Gastroesophageal sphincter (tissue), 4 donors: ENCODE measurements around the gene FAAP20. TPM values are rescaled to one million over a fixed set of nuclear protein-coding genes. Genes with fewer than 3 reads are reported as not detected.

Experiments used
- ATAC-seq: fragments of 150-250 bp; one replicate; pipeline ENCODE4 v1.9.1; 2016; ENCODE audit warnings: mild to moderate bottlenecking, moderate library complexity
- H3K27ac ChIP-seq, 4 donors: fragments of 200-600 bp; sonication (generic) in 3 of 4; 1 replicate in 3 of 4; 2 replicates in 1 of 4; pipeline ENCODE4 v1.5.1; 2016 to 2019
- H3K27me3 ChIP-seq: fragments of 200-600 bp; sonication (generic); one replicate; pipeline ENCODE4 v1.5.1; 2019
- H3K36me3 ChIP-seq, 2 donors: fragments of 200-600 bp; sonication (generic); one replicate each; pipeline ENCODE4 v1.5.1; 2019; ENCODE audit warnings: control low read depth in 1 of 2
- H3K4me1 ChIP-seq, 3 donors: fragments of 200-600 bp; sonication (generic); 1 replicate in 2 of 3; 2 replicates in 1 of 3; pipeline ENCODE4 v1.5.1; 2016 to 2019; ENCODE audit warnings: control low read depth in 2 of 3
- H3K4me3 ChIP-seq, 2 donors: fragments of 200-600 bp; sonication (generic); one replicate each; pipeline ENCODE4 v1.5.1; 2019; ENCODE audit warnings: mild to moderate bottlenecking in 1 of 2, moderate library complexity in 1 of 2
- H3K9me3 ChIP-seq, 3 donors: fragments of 200-600 bp; sonication (generic); one replicate each; pipeline ENCODE4 v1.5.1; 2017 to 2019; ENCODE audit warnings: control low read depth in 2 of 3
- EP300 ChIP-seq: sonication (generic); formaldehyde crosslinking; IDR thresholded peaks from one replicate; pipeline ENCODE4 v1.6.1; 2017; ENCODE audit warnings: antibody characterized with exemption, mild to moderate bottlenecking
- POLR2A ChIP-seq, 2 donors: fragments of 450-650 bp; IDR thresholded peaks; one replicate each; pipeline ENCODE4 v1.6.1; 2017; ENCODE audit warnings: antibody characterized with exemption in 2 of 2, mild to moderate bottlenecking in 2 of 2, moderate library complexity in 1 of 2
- POLR2AphosphoS5 ChIP-seq: sonication (generic); formaldehyde crosslinking; IDR thresholded peaks from one replicate; pipeline ENCODE4 v1.6.1; 2017; ENCODE audit warnings: antibody characterized with exemption
- WGBS, 2 donors: methylation state at CpG; one replicate each; pipeline ENCODE4 v1.1.5; 2018; ENCODE audit warnings: low coverage in 1 of 2; 5-methylcytosine and 5-hydroxymethylcytosine counted together
- total RNA-seq, 4 donors: library from RNA; depleted of rRNA; stranded (reverse); fragments of >200 nt; gene quantifications; one replicate each; pipeline ENCODE4 v1.1.0, GENCODE V29; 2016
- TF ChIP-seq, protein P1 (sequence below), 4 experiments: fragments of 200-600 bp in 2 of 4; fragments of 450-650 bp in 2 of 4; sonication (generic) in 1 of 4; IDR thresholded peaks; one replicate each; pipeline ENCODE4 v1.5.1; 2017 to 2019; ENCODE audit warnings: antibody characterized with exemption in 4 of 4, mild to moderate bottlenecking in 2 of 4, moderate library complexity in 2 of 4

Gene FAAP20
- total RNA-seq, 4 donors from 2014 or later: 25.8 to 51.1 (median 43.3) TPM

DNA sequence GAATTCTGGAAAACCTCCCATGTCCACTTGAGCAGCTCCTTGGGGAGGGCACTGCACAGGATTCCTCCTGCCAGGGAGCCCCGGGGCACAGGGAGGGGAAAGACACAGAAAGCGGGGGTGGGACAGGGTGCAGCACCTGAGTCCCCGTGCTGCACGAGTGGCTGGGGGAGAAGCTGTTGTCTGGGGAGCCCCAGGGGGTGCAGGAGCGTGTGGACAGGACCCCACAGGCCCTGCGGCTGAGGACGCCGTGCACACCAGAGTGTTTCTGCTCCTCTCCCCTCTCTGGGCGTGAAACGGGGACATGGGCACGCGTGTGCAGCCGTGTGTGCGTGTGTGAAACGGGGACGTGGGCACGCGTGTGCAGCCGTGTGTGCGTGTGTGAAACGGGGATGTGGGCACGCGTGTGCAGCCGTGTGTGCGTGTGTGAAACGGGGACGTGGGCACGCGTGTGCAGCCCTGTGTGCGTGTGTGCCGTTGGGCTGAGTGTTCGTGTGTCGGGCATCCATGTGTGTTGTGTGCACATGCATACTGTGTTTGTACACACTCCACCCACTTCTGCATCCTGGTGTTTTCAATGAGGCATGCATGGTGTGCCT lies 21.9 kb downstream of the FAAP20 start:
- Histone ChIP-seq H3K27ac (no peak overlapping the region), H3K4me3 (no peak overlapping the region), H3K4me1 (peaks cover 0 to 13% (median 0%) of the 10 kb centered on the region in 3 donors), H3K27me3 (no peaks in the 10 kb centered on the region), H3K9me3 (no peaks in the 10 kb centered on the region), H3K36me3 (peaks cover 0 to 1% of the 10 kb centered on the region in 2 donors)
- TF ChIP-seq EP300: no peak
- TF ChIP-seq POLR2AphosphoS5: no peak
- no peak for TF ChIP-seq POLR2A (IDR thresholded peaks at IDR 0.05)
- TF ChIP-seq, protein P1, sequence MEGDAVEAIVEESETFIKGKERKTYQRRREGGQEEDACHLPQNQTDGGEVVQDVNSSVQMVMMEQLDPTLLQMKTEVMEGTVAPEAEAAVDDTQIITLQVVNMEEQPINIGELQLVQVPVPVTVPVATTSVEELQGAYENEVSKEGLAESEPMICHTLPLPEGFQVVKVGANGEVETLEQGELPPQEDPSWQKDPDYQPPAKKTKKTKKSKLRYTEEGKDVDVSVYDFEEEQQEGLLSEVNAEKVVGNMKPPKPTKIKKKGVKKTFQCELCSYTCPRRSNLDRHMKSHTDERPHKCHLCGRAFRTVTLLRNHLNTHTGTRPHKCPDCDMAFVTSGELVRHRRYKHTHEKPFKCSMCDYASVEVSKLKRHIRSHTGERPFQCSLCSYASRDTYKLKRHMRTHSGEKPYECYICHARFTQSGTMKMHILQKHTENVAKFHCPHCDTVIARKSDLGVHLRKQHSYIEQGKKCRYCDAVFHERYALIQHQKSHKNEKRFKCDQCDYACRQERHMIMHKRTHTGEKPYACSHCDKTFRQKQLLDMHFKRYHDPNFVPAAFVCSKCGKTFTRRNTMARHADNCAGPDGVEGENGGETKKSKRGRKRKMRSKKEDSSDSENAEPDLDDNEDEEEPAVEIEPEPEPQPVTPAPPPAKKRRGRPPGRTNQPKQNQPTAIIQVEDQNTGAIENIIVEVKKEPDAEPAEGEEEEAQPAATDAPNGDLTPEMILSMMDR (IDR thresholded peaks at IDR 0.05): no peak
- 73% methylated on average over 7 of the region's 33 CpGs; no CpG with 5 or more reads in 1 of the 2 donors for WGBS, 2 donors
- no peak for ATAC-seq

DNA sequence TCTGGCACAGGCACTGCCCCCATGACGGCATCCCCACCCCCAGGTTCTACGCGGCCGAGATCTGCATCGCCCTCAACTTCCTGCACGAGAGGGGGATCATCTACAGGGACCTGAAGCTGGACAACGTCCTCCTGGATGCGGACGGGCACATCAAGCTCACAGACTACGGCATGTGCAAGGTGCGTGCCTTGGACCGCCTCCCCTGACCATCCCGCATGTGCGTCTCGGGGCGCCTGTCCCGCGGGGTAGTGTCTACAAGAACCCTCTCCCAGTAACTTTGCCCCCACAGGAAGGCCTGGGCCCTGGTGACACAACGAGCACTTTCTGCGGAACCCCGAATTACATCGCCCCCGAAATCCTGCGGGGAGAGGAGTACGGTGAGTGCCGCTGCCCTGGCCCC lies 22.6 kb downstream of the FAAP20 start:
- TF ChIP-seq, protein P1 (IDR thresholded peaks at IDR 0.05): no peak
- no peak for TF ChIP-seq POLR2AphosphoS5
- no peak for TF ChIP-seq POLR2A (IDR thresholded peaks at IDR 0.05)
- no peak for TF ChIP-seq EP300
- Histone ChIP-seq H3K4me3 (no peak overlapping the region), H3K36me3 (no peaks in the 10 kb centered on the region), H3K4me1 (peaks cover 0 to 13% (median 0%) of the 10 kb centered on the region in 3 donors), H3K27ac (no peak overlapping the region), H3K9me3 (no peaks in the 10 kb centered on the region), H3K27me3 (no peaks in the 10 kb centered on the region)
- 80 to 95% methylated on average over 1 to 16 of the region's 26 CpGs for WGBS, 2 donors
- ATAC-seq: no peak

DNA sequence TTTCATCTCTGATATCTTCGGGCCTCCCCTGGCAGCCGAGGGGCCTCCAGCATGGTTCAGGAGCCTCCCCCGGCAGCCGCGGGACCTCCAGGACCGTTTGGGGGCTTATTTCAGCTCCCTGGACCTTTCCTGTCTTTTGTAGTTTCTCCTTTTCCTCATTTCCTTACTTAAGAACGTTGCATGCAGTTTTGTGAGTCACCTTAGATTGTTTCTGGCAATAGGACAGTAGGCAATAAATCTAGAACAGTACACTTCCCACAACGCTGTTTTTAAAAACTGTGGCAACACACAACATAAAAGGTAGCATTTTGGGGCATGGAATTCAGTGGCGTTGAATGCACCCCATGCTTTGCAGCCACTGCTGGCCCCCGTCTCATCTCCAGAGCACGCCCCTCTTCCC lies 24.4 kb downstream of the FAAP20 start:
- Histone ChIP-seq H3K9me3 (no peaks in the 10 kb centered on the region), H3K27me3 (peaks cover 5% of the 10 kb centered on the region), H3K4me3 (no peak overlapping the region), H3K27ac (no peak overlapping the region), H3K36me3 (no peaks in the 10 kb centered on the region), H3K4me1 (peaks cover 0 to 13% (median 0%) of the 10 kb centered on the region in 3 donors)
- WGBS, 2 donors: 64 to 78% methylated on average over 10 to 11 of the region's 11 CpGs
- TF ChIP-seq POLR2AphosphoS5: no peak
- TF ChIP-seq, protein P1 (IDR thresholded peaks at IDR 0.05): no peak
- no peak for TF ChIP-seq POLR2A (IDR thresholded peaks at IDR 0.05)
- no peak for TF ChIP-seq EP300
- no peak for ATAC-seq

DNA sequence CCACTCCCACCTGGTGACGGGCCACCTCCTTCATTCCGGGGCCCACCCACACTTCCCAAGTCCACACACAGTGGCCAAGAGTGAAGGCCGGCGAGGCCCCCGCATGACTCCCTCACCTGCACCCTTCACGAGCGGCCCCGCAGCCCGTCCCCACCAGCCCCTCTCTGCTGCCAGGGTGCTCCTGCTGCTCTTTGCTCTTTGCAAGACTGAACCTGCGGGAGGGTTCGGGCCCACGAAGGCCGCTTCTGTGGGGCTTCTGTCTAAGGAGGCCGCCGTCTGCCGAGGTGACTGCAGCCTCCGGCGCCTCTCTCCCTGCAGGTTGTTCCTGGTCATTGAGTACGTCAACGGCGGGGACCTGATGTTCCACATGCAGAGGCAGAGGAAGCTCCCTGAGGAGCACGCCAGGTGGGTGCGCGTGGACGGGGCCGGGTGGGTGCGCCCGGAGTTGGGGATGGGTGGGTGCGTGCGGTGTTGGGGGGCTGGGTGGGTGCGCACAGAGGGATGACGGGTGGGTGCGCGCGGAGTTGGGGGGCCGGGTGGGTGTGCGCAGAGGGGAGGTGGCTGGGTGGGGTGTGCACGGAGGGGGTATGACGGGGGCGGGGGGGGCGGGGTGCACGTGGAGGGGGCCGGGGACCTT lies 25.3 kb downstream of the FAAP20 start:
- Histone ChIP-seq H3K4me1 (peaks cover 0 to 4% (median 0%) of the 10 kb centered on the region in 3 donors), H3K36me3 (no peaks in the 10 kb centered on the region), H3K9me3 (no peaks in the 10 kb centered on the region), H3K27ac (no peak overlapping the region), H3K4me3 (no peak overlapping the region), H3K27me3 (peaks cover 5% of the 10 kb centered on the region)
- ATAC-seq: no peak
- 96% methylated on average over 9 of the region's 43 CpGs; no CpG with 5 or more reads in 1 of the 2 donors for WGBS, 2 donors
- TF ChIP-seq POLR2AphosphoS5 (no peak), EP300 (no peak), POLR2A (IDR thresholded peaks at IDR 0.05) (no peak)
- TF ChIP-seq, protein P1 (IDR thresholded peaks at IDR 0.05): no peak

DNA sequence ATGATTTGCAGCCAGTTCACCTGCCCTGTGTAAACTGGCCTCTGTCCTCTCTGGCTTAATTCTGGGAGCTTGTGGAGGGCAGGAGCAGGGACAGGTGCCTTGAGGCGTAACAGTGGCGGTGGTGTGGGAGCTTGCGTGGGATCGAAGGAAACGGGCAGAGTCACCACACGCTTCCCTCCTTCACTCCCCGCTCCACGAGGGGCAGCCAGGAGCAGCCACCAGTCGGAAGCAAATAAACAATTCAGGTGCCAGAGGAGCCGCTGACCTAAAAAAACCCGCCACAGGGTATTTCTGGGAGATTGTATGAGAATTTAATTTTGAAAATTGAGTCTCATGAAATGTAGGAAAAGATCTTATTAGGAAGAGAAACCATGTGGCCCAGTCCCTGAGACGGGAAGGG lies 26.0 kb downstream of the FAAP20 start:
- no peak for ATAC-seq
- Histone ChIP-seq H3K27me3 (peaks cover 5% of the 10 kb centered on the region), H3K27ac (no peak overlapping the region), H3K4me1 (no peaks in the 10 kb centered on the region), H3K36me3 (no peaks in the 10 kb centered on the region), H3K4me3 (no peak overlapping the region), H3K9me3 (no peaks in the 10 kb centered on the region)
- WGBS, 2 donors: 87 to 100% methylated on average over 1 to 11 of the region's 12 CpGs
- TF ChIP-seq, protein P1 (IDR thresholded peaks at IDR 0.05): no peak
- TF ChIP-seq POLR2A (IDR thresholded peaks at IDR 0.05) (no peak), EP300 (no peak), POLR2AphosphoS5 (no peak)
